OCI-LY7 (cell line): ENCODE data around the gene IQSEC1. TPM values are rescaled to one million over a fixed set of nuclear protein-coding genes. Genes with fewer than 3 reads are reported as not detected.
A peak's percentile ranks its signal among the peaks of the same experiment; 100 is the strongest.

Source experiments
- BruUV-seq: library from RNA; stranded (reverse); fragments of 400-500 nt; replicated peaks from 2 replicates; lab custom pipeline; 2021; lab: Mats Ljungman, UMichigan
- CTCF ChIA-PET: fragments of 300-600 bp; sonication (Branson Sonifier 250); formaldehyde crosslinking; loops from one replicate; lab custom pipeline; 2022; ENCODE audit warnings: antibody characterized with exemption; ENCODE audit not compliant: unreplicated experiment; lab: Charles Lee
- POLR2A ChIA-PET: fragments of 300-600 bp; sonication (Branson Sonifier 250); formaldehyde crosslinking; loops from one replicate; lab custom pipeline; 2022; ENCODE audit warnings: antibody characterized with exemption; lab: Charles Lee
- DNase-seq: peaks from one replicate; pipeline ENCODE4 v3.0.0-alpha.2; 2015; ENCODE audit warnings: low spot score
- H2AFZ ChIP-seq: fragments of 200-600 bp; sonication (generic), shearing (Covaris generic); 2 replicates; pipeline ENCODE4 v1.6.1; 2014; ENCODE audit warnings: mild to moderate bottlenecking, antibody characterized with exemption, low read length, moderate library complexity
- H3K27ac ChIP-seq: fragments of 200-600 bp; sonication (generic); 2 replicates; pipeline ENCODE4 v1.5.1; 2014; ENCODE audit warnings: mixed run types, low read depth, mild to moderate bottlenecking, moderate library complexity, low read length, inconsistent platforms; ENCODE audit not compliant: poor library complexity, severe bottlenecking
- H3K36me3 ChIP-seq: fragments of 200-600 bp; sonication (generic); 2 replicates; pipeline ENCODE4 v1.6.1; 2014; ENCODE audit warnings: mild to moderate bottlenecking, antibody characterized with exemption, low read length, moderate library complexity, mixed read lengths; ENCODE audit not compliant: insufficient read depth
- H3K4me1 ChIP-seq: fragments of 200-600 bp; sonication (generic); 2 replicates; pipeline ENCODE4 v1.5.1; 2014; ENCODE audit warnings: mild to moderate bottlenecking, low read length; ENCODE audit not compliant: insufficient read depth, poor library complexity, severe bottlenecking
- H3K4me2 ChIP-seq: fragments of 200-600 bp; sonication (generic); 2 replicates; pipeline ENCODE4 v1.6.1; 2014; ENCODE audit warnings: mild to moderate bottlenecking, low read length
- H3K4me3 ChIP-seq: fragments of 200-600 bp; sonication (generic); 2 replicates; pipeline ENCODE4 v1.5.1; 2014; ENCODE audit warnings: mild to moderate bottlenecking, low read depth, low read length; ENCODE audit not compliant: poor library complexity, severe bottlenecking
- H3K79me2 ChIP-seq: fragments of 200-600 bp; sonication (generic); 2 replicates; pipeline ENCODE4 v1.6.1; 2016; ENCODE audit warnings: low read depth, mild to moderate bottlenecking, low read length, moderate library complexity, mixed read lengths; ENCODE audit not compliant: insufficient read depth
- H3K9me2 ChIP-seq: fragments of 200-600 bp; sonication (generic); 2 replicates; pipeline ENCODE4 v1.6.1; 2016; ENCODE audit warnings: mild to moderate bottlenecking, low read length, mixed read lengths; ENCODE audit not compliant: insufficient read depth
- H3K9me3 ChIP-seq: fragments of 200-600 bp; sonication (generic); 2 replicates; pipeline ENCODE4 v1.6.1; 2014; ENCODE audit warnings: mild to moderate bottlenecking, mixed run types, low read length, mixed read lengths
- H4K20me1 ChIP-seq: fragments of 200-600 bp; sonication (generic); 2 replicates; pipeline ENCODE4 v1.6.1; 2014; ENCODE audit warnings: mild to moderate bottlenecking, antibody characterized with exemption, low read length, moderate library complexity, mixed read lengths; ENCODE audit not compliant: insufficient read depth
- EZH2phosphoT487 ChIP-seq: fragments of 200-600 bp; sonication (generic); IDR thresholded peaks from 2 replicates; pipeline ENCODE4 v1.6.1; 2018; ENCODE audit warnings: low read depth, borderline replicate concordance, mild to moderate bottlenecking, mixed run types, antibody characterized with exemption, low read length, moderate library complexity, mixed read lengths
- intact Hi-C: fragments of 100-400 bp; cut with micrococcal nuclease; formaldehyde crosslinking; loops from one replicate; pipeline ENCODE4 v1.10.0; 2022; ENCODE audit not compliant: unreplicated experiment
- total RNA-seq, 2 experiments: library from RNA; depleted of rRNA in 1 of 2; stranded (reverse); fragments of >200 nt in 1 of 2; shearing (Covaris generic) in 1 of 2; gene quantifications; 2 replicates each; pipeline ENCODE4 v1.2.3, GENCODE V29; 2014 to 2022
- TF ChIP-seq, protein P1 (sequence below): fragments of 200-600 bp; sonication (generic); conservative IDR thresholded peaks from 2 replicates; pipeline ENCODE4 v1.5.1; 2014; ENCODE audit warnings: mild to moderate bottlenecking, antibody characterized with exemption, low read length, moderate library complexity, mixed read lengths

The IQSEC1 gene
- total RNA-seq, 2 experiments from 2014 or later, result 25.2 to 70.1 TPM

DNA sequence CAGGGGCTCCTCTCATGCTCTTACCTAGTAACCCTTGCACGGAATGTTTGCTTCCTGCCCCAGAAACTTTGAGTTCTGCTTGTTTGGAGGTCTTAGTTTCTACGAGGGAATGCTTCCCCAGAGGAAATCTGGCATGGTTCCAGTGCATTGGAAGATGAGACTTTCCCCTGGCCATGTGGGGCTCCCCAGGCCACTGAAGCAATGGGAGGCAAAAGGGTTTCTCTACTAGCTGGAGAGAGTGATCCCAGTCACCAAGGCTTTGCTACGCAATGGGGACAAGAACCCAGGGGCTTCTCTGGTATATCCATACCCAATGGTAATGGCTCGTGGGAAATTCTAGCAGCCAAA is 187.7 kb downstream of the IQSEC1 start:
- Histone ChIP-seq H3K4me2 (peak overlapping the region; percentile 70), H2AFZ (peak overlapping the region; percentile 50; the same call in 1 of the 2 replicates), H3K4me3 (peak overlapping the region; percentile 47), H3K27ac (no peak overlapping the region), H3K4me1 (peaks cover 26% of the 10 kb centered on the region), H3K79me2 (no peaks in the 10 kb centered on the region), H4K20me1 (no peaks in the 10 kb centered on the region), H3K9me3 (no peaks in the 10 kb centered on the region), H3K9me2 (no peaks in the 10 kb centered on the region), H3K36me3 (no peaks in the 10 kb centered on the region)
- intact Hi-C loops, result no loop called here
- CTCF ChIA-PET, result interaction anchor here (0.6 to 0.8 kb wide), 2 partner anchors 98 to 610 kb away, joined by 4 read pairs; no protein-coding TSS in a partner anchor
- POLR2A ChIA-PET, result interaction anchor here (0.5 to 1.0 kb wide), 3 partner anchors 15 to 401 kb away, joined by 3 read pairs; no protein-coding TSS in a partner anchor
- TF ChIP-seq, protein P1, sequence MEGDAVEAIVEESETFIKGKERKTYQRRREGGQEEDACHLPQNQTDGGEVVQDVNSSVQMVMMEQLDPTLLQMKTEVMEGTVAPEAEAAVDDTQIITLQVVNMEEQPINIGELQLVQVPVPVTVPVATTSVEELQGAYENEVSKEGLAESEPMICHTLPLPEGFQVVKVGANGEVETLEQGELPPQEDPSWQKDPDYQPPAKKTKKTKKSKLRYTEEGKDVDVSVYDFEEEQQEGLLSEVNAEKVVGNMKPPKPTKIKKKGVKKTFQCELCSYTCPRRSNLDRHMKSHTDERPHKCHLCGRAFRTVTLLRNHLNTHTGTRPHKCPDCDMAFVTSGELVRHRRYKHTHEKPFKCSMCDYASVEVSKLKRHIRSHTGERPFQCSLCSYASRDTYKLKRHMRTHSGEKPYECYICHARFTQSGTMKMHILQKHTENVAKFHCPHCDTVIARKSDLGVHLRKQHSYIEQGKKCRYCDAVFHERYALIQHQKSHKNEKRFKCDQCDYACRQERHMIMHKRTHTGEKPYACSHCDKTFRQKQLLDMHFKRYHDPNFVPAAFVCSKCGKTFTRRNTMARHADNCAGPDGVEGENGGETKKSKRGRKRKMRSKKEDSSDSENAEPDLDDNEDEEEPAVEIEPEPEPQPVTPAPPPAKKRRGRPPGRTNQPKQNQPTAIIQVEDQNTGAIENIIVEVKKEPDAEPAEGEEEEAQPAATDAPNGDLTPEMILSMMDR, result no peak
- no peak for TF ChIP-seq EZH2phosphoT487
- BruUV-seq, result no TSS peak
- DNase-seq, result no peak

DNA sequence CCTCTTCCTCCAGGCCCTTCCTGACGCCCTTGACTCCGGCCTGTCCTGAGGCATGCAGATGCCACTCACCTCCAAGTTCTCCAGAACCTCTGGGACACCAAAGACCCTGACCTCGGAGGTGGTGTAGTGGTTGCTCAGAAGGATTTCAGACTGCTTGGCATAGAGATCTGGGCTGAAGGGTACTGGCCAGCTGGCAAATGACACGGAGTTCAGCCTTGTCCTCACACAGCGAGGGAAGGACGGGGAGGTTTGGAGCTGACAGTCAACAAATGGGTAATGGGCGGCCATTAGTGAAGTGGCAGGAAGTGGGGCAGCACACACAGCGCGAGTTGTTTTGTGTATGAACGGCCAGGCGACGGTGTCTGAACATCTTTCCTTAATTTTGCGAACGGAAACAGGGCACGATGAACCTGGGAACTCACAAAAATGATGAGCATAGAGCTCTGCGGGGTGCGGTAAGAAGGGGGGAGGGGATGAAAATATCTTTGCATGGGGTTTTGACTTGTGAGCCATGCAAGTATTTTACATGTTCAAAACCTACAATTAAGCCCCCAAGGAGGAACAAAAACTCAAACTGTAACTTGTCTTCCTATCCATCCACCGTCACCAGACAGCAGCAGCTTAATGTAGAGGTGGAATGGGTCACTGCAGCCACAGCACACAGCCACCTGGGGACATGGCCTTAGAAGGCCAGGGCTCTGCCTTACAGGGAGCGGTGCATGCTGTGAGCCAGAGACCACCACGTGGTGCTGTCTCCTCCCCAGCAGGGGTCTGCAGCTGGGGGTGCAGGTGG is 188.2 kb downstream of the IQSEC1 start:
- Histone ChIP-seq H2AFZ (peak overlapping the region; percentile 50; the same call in 1 of the 2 replicates), H3K4me3 (no peak overlapping the region), H4K20me1 (no peaks in the 10 kb centered on the region), H3K9me3 (no peaks in the 10 kb centered on the region), H3K4me1 (peaks cover 26% of the 10 kb centered on the region), H3K79me2 (no peaks in the 10 kb centered on the region), H3K9me2 (no peaks in the 10 kb centered on the region), H3K4me2 (peak overlapping the region; percentile 70), H3K27ac (no peak overlapping the region), H3K36me3 (no peaks in the 10 kb centered on the region)
- ChIA-PET CTCF (interaction anchor here (0.8 kb wide), 1 partner anchor 98 kb away, joined by 4 read pairs; no protein-coding TSS in a partner anchor), POLR2A (interaction anchor here (0.8 to 1.0 kb wide), 2 partner anchors 15 to 400 kb away, joined by 3 read pairs; no protein-coding TSS in a partner anchor)
- BruUV-seq, result no TSS peak
- peak; percentile 49 for DNase-seq
- intact Hi-C loops, result no loop called here
- TF ChIP-seq, protein P1, result no peak
- no peak for TF ChIP-seq EZH2phosphoT487
